GM19452 (cell line): ENCODE data around the gene MNT.
A peak's percentile ranks its signal among the peaks of the same experiment; 100 is the strongest.
"Not testable (repeated sequence)": the region's sequence is repeated elsewhere in the genome, so short reads cannot be mapped to it uniquely, and the experiment has no call there.

Source experiments
- ATAC-seq: cut with Tn5 transposase; IDR thresholded peaks from one replicate; pipeline ENCODE4 v1.9.1; 2021; ENCODE audit not compliant: unreplicated experiment

MNT gene

GRCh38 chr17:2400877-2401425, at the start of gene MNT:
Gene MNT, minus strand, starts transcription at chr17:2401060. Its CDS starts 348 bp downstream, at chr17:2400712.
- peak; percentile 32 for ATAC-seq

- ATAC-seq: no peak
These were observed 49.3 kb upstream of the MNT start for GRCh38 chr17:2450016-2450650.

DNA sequence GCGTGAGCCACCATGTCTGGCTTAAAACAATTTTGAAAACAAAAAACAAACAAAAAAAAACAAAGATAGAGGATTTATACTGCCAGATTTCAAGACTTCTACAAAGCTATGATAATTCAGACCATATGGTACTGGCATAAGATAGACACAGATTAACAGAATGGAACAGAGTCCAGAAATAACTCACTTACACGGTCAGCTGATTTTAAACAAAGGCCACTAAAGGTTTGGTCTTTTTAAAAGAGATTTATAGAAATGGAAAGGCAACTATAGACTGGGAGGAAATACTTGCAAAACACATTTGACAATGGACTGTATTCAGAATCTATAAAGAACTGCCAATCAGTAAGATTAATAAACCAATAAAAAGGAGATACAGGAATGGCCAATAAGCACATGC, 48.6 kb upstream of the MNT start:
- no peak for ATAC-seq

- ATAC-seq: not testable (repeated sequence)
These were observed 46.6 kb upstream of the MNT start for GRCh38 chr17:2447479-2447878.

DNA sequence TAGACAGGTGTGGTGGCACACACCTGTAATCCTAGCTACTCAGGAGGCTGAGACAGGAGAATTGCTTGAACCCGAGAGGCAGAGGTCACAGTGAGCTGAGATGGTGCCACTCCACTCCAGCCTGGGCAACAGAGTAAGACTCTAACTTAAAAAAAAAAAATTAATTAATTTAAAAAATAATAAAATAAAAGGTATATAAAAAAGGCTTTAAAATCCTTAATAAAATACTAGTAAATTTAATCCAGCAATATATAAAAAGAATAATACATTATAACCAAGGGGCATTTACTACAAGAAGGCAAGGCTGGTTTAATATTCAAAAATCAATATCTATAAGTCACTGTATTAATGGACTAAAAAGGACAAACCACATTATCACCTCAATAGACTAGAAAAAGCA, 44.8 kb upstream of the MNT start:
- ATAC-seq: no peak

GRCh38 chr17:2444382-2444781, 43.5 kb upstream of the MNT start:
- ATAC-seq: no peak

DNA sequence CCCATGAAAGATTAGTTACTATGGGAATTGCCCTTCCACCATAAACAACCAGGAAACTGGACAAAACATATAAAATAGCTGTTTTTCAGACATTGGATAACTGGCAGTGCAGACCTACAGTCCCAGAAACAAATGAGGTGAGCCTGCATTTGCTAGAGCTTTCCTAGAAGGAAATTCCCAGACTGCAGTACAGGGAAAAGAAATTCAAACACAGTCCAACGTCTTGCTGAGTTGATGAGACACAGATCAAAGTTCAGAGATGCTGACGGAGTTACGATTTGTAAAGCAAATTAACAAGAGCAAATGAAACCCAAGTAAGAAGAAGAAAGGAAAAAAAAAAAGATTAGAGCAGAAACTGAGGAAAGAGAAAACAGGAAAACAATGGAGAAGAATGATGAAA, 41.3 kb upstream of the MNT start:
- no peak for ATAC-seq

GRCh38 chr17:2440930-2441329, 40.1 kb upstream of the MNT start:
- no peak for ATAC-seq

DNA sequence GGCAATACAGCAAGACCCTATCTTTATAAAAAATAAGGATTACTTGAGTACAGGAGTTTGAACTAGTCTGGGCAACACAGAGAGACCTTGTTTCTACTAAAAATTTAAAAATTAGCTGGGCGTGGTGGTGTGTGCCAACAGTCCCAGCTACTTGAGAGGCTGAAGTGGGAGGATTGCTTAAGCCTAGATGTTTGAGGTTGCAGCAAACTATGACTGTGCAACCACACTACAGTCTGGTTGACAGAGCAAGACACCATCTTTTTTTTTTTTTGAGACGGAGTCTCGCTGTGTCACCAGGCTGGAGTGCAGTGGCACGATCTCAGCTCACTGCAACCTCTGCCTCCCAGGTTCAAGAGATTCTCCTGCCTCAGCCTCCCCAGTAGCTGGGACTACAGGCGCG, 39.1 kb upstream of the MNT start:
- ATAC-seq: not testable (repeated sequence)

GRCh38 chr17:2438823-2439222, 38.0 kb upstream of the MNT start:
- no peak for ATAC-seq

DNA sequence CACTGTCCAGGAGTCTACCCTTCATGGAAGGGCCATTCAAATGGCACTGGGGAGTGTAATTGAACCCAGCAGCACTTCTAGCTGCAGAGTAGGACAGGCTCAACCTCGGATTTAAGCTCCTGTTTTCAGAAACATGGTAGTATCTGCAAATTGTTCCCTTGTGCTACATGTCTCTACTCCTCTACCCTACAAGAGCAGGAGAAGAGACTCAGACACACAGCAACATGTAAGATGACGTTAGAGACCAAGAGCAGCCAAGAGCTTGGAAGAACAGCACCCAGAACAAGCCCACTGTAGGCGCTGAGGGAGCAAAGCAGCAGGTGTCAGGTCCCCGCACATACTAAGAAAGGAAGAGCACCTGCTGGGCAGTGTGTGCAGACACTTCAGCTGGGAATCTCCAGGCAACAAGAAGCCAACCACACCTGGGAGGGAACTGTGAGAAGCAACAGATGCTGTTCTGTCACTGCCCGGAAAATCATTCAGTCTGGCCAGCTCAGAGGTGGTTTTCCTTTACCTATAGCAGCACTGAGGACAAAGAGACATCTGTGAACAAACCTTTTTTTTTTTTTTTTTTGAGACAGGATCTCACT, 35.6 kb upstream of the MNT start:
- no peak for ATAC-seq

DNA sequence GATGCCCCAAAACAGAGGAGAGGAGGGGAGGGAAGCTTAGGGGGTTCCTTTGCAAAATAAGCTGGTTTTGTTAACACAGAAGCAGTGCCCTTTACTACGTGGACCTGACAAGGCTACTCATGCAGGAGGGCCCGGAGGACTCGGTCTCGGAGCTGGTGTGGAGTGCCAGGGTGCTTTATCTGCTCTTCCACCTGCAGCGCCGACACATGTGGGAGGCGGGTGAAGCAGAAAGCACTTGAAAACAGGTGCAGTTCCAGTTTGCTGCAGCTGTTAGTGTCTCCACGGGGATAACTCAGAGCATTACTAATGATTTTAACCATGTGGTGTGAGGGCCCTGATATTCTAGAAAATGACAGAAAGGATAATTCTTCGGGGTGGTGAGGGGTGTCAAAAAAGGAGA, 35.0 kb upstream of the MNT start:
- ATAC-seq: no peak

DNA sequence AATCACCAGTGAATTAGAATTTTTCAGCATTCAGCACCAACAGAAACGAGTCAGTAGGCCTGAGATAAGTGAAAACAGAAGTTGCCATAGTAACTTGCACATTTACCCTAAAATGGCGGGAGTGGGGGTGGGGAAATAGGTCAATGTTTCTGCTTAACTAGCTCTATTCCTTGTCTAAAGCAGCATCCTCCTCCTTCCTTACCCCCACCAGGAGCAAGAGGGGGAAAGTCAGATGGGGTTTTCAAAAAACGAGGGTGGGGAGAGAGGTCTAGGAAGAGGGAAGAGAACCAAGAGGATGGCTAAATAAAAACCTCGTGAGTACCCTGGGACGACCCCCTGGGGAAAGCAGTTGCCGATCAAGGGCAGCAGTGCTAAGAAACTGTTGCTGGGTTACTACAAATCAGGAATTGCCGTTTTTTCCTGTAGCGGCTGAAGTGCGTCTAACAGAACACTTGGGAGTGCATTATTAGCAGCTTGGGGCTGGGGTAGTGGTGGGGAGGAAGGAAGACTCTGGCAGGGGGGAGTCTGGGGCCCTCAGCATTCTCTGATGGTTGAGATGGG, 34.4 kb upstream of the MNT start:
- ATAC-seq: no peak

- ATAC-seq: no peak
These were observed 32.8 kb upstream of the MNT start for GRCh38 chr17:2433696-2434095.

- no peak for ATAC-seq
These were observed 27.1 kb upstream of the MNT start for GRCh38 chr17:2427910-2428309.

DNA sequence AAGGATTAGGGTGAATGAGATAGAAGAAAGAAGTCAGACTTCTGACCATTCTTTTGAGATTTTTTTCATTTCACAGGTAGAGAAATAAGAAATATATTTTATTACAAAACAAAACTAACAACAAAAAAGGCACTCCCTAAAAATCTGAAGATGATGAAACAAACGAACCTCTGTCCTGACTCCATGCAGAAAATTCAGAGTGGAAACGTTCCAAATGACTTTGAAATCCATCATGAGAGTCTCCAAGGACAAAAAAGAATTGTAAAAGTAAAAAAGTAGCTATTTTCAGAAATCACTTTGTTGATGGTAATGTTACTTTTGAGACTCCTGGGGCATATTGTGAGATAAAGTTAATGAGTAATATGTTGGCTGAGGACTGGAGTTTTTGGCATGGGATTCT, 26.4 kb upstream of the MNT start:
- ATAC-seq: no peak

GRCh38 chr17:2423271-2423670, 22.4 kb upstream of the MNT start:
- ATAC-seq: no peak

DNA sequence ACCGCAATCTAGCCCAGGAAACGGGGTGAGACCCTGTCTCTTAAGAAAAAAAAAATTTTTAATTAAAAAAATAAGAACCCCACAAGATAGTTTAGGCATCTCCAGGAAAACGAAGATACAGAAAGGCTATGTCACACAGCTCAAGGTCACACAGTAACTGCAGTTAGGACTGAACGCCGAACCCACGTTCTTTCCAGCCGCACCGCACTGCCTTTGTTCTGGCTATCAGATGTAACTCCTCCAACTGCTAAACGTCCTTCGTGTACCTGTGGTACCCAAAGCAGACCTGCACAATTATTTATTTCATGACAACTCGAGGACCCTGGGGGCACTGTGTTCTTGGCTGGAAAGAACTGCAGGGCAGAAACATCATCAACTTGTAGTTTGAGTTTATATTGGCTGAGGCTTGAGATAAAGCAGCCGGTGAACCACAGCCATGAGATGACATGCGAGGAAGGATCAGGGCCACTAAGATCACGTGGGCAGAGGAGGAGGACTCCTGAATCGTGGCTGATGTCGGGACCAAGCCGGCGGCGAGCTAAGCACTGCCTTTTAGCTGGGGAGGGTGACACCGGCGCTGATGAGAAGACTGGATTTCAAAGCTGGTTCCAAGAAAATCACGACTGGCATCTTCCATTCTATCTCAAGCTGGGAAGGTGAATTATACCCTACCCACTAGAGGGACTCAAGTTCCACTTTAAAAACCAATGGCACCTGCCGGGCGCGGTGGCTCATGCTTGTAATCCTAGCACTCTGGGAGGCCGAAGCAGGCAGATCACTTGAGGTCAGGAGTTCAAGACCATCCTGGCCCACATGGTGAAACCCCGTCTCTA, 20.7 kb upstream of the MNT start:
- ATAC-seq: no peak

GRCh38 chr17:2420176-2420575, 19.3 kb upstream of the MNT start:
- ATAC-seq: no peak

DNA sequence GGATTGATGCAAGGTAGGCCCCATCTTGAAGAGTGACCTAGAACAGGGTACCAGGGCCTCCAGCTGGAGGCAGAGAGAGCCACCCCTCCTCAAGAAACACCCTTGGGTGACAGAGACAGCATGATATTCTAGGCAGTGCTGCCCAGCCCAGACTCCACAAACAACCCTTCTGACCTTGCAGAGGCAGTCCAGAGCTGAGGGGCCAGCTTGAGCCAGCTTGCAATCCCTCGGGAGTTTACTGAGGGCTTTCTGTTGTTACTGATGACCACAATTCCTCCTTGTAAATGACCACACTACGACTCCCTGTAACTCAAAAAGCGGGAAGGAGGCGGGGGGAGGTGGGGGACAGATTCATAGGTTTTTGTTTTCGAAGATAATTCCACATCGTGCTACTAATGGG, 18.6 kb upstream of the MNT start:
- ATAC-seq: no peak

DNA sequence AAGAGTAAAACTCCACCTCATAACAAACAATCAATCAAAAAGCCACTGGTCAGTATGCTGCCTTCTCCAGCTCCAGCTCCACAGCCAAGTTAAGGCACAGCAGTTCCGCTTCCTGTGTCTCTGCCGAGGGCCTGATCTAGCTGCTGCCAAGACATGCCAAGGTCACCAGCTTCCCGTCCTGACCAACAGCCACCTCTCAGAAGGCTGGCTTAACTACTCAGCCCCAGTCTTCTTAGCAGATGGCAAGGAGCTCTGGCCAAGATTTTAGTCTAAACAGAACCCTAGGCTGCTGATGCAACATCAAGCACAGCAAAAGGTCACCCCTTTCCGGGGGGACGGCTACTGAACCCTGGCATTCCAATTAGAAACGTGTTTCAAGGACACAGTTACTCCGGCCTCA, 17.7 kb upstream of the MNT start:
- no peak for ATAC-seq
